LNCaP clone FGC (cell line): ENCODE results near the gene FGFRL1.

Experiments
- DNase-seq: peaks from one replicate; pipeline ENCODE4 v3.0.0-alpha.2; 2011; ENCODE audit warnings: low read depth
- H3K4me3 ChIP-seq: 2 replicates; pipeline ENCODE4 v1.5.1; 2011; ENCODE audit warnings: mild to moderate bottlenecking, low read depth, low read length, control low read depth
- CTCF ChIP-seq: IDR thresholded peaks from 2 replicates; pipeline ENCODE4 v1.5.1; 2012; ENCODE audit warnings: mild to moderate bottlenecking; ENCODE audit not compliant: control insufficient read depth, insufficient read depth; ENCODE audit errors: extremely low read depth

Gene FGFRL1

GRCh38 chr4:1019320-1019719 lies 7.9 kb downstream of the FGFRL1 start:
- H3K4me3 ChIP-seq = no peak overlapping the region
- DNase-seq = no peak
- TF ChIP-seq CTCF = no peak

DNA sequence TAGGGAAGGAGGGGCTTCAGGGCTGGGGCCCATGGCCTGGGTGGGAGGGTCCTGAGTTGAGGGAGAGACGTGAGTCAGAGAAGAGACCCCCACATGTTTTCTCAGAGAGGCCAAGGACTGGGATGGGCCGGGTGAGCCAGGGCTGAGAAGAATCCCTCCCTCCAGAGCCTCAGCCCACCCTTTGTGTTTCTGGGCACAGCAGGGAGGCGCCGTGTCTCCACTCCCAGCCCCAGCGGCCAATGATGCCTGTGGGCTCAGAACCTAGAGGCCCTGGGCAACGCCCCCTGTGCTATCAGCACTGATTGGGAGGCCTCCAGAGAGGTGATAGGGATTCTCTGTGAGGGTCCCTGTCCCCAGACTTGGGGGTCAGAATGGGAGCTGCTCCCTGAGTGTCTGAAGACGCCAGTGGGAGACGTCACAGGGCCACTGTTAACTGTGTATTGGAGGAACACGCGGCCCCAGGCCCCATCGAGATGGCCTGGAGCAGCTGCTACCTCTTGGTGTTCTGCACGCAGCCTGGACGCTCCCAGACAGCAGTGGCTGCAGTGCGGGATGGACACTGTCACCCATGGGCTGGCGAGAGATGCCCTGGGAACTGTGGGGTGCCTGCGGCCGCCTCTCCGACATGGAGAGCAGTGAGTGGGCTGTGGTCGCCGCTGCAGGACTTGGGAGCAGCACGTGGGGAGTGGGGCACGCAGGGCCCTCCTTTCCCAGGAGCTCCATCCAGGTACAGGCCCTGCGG lies 8.5 kb downstream of the FGFRL1 start:
- H3K4me3 ChIP-seq = no peak overlapping the region
- no peak for TF ChIP-seq CTCF
- DNase-seq = no peak

GRCh38 chr4:1021386-1022050 lies 10.1 kb downstream of the FGFRL1 start:
- TF ChIP-seq CTCF = no peak
- H3K4me3 ChIP-seq = no peak overlapping the region
- no peak for DNase-seq

DNA sequence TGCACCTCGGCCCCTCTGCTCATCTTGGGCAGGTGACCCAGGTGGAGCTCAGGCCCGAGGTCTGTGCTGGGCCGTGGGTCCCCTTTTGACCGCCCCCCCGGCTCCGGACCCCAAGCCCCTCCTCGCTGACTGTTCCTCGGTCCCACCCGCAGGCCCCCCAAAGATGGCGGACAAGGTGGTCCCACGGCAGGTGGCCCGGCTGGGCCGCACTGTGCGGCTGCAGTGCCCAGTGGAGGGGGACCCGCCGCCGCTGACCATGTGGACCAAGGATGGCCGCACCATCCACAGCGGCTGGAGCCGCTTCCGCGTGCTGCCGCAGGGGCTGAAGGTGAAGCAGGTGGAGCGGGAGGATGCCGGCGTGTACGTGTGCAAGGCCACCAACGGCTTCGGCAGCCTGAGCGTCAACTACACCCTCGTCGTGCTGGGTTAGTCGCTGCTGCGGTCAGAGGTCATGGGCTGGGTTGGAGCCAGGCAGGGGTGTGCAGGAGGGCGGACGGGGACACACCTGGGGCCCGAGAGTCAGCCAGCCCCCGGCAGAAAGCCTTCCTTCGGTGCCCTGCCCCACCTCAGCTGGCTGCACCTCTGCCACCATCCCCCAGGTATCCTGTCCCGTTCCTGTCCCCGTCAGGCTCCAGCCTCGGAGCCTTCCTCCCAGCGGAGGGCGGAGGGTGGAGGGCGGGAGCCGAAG lies 10.8 kb downstream of the FGFRL1 start:
- no peak for DNase-seq
- H3K4me3 ChIP-seq = no peak overlapping the region
- no peak for TF ChIP-seq CTCF

- TF ChIP-seq CTCF = no peak
- H3K4me3 ChIP-seq = no peak overlapping the region
- no peak for DNase-seq
Measured at GRCh38 chr4:1022739-1023066, 11.3 kb downstream of the FGFRL1 start.

- no peak for DNase-seq
- H3K4me3 ChIP-seq = no peak overlapping the region
- TF ChIP-seq CTCF = no peak
Measured at GRCh38 chr4:1023075-1023640, 11.7 kb downstream of the FGFRL1 start.
